Measurements from ENCODE around the gene FAAH2.
"Not testable (repeated sequence)": the region's sequence is repeated elsewhere in the genome, so short reads cannot be mapped to it uniquely, and the experiment has no call there.

Gene FAAH2, protein sequence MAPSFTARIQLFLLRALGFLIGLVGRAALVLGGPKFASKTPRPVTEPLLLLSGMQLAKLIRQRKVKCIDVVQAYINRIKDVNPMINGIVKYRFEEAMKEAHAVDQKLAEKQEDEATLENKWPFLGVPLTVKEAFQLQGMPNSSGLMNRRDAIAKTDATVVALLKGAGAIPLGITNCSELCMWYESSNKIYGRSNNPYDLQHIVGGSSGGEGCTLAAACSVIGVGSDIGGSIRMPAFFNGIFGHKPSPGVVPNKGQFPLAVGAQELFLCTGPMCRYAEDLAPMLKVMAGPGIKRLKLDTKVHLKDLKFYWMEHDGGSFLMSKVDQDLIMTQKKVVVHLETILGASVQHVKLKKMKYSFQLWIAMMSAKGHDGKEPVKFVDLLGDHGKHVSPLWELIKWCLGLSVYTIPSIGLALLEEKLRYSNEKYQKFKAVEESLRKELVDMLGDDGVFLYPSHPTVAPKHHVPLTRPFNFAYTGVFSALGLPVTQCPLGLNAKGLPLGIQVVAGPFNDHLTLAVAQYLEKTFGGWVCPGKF

DNA sequence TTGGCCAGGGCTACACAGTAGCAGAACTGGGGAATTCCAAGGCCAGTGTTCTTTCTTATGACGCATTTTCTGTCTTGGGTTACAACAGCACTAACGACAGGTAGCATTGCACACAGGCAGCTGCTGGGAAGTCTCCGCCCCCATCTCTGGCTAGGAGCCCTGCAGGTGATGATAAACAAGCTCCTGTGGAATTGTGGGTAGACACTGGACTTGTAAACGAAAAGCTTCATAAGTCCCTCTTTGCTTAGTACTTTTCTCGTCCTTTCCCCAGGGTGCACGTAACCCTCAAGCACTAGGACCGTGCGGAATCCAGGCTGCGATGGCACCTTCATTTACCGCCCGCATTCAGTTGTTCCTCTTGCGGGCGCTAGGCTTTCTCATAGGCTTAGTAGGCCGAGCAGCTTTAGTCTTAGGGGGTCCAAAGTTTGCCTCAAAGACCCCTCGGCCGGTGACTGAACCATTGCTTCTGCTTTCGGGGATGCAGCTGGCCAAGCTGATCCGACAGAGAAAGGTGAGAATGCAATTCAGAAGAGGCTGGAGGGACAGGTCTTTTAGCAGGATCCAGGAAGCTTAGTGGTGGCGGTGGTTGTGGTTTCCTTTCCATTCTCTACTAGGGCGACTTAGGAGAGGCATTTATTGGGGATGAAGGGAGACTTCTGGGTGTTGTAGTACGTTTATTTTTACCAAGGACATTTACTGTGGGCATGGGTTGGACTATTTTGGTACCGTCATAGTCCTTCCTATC, at the start of gene FAAH2:
Gene FAAH2, plus strand, starts transcription at position 200 of the 745 bp plus-strand sequence. Its CDS starts 120 bp downstream, at position 320.
- DNase-seq (ENCODE audit: low spot score) = peak; percentile 75

DNA sequence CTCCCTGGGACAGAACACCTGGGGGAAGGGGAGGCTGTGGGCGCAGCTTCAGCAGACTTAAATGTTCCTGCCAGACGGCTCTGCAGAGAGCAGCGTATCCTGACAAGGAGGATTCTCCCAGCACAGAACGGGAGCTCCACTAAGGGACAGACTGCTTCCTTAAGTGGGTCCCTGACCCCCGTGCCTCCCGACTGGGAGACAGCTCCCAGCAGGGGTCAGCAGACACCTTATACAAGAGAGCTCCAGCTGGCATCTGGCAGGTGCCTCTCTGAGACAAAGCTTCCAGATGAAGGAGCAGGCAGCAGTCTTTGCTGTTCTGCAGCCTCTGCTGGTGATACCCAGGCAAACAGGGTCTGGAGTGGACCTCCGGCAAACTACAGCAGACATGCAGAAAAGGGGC, 44.5 kb upstream of the FAAH2 start:
- DNase-seq (ENCODE audit: low spot score) = no peak

DNA sequence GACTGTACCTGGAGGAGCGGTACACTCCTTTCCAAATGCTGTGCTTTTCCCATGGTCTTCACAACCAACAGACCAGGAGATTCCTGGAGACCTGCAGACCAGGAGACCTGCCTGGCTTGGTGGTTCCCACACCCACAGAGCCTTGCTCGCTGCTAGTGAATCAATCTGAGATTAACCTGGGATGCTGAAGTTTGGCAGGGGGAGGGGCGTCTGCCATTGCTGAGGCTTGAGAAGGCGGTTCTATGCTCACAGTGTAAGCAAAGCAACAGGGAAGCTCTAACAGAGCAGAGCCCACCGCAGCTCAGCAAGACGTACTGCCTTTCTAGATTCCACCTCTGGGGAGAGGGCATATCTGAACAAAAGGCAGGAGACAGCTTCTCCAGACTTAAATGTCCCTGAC, 34.5 kb upstream of the FAAH2 start:
- DNase-seq (ENCODE audit: low spot score) = no peak

DNA sequence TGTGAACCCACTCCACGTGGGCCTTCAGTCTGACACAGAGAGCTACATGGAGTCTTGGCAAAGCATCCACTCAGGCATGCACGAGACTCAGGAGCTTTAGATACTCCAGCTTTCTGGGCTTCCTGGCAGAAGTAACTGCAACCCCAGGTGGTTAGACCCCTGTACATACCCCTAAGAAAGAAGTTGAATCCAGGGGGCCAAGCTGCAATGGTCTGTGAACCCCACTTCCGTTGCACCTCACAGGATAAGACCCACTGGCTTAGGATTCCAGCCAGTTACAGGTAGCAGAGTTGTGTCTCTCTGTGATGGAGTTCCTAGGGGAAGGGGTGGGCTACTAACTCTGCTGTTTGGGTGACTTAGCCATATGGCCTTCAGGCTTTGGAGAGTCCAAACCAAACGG, 21.4 kb upstream of the FAAH2 start:
- DNase-seq (ENCODE audit: low spot score) = no peak

DNA sequence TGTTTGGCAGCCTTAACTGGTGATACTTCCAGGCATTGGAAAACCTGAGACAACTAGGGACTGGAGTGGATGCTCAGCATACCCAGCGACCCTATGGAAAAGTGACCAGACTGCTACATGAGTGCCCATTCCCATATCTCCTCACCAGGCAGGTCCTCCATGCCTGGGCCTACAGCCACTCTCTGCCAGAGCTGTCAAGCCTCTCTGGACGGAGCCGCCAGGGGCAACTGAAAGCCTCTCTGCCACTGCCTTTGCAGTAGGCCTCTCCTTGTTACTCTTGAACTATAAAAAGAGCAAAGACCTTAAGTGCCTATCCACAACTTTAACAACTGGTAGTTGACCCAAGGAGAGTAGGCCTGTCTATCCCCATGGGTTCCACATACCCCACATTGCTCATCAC, 20.2 kb upstream of the FAAH2 start:
- no peak for DNase-seq (ENCODE audit: low spot score)

DNA sequence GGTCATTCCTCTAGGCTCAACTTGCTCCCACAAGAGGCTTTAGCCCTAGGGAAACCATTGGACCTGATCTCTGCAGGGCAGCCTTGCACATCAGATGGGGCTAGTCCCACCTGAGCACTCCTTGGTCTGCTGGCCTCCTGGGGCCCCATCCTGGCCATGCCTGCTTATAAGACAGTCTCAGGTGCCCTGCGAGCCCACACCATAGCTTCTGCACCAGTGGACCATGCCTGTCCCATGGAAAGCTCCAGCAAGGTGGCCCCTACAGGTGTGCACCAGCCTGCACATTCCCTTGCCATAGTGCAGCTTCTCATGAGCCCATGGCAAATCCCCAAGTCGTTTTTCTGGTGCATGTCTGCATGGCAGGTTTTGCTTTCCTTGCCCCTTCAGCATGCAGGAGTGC, 19.6 kb upstream of the FAAH2 start:
- DNase-seq (ENCODE audit: low spot score) = no peak

DNA sequence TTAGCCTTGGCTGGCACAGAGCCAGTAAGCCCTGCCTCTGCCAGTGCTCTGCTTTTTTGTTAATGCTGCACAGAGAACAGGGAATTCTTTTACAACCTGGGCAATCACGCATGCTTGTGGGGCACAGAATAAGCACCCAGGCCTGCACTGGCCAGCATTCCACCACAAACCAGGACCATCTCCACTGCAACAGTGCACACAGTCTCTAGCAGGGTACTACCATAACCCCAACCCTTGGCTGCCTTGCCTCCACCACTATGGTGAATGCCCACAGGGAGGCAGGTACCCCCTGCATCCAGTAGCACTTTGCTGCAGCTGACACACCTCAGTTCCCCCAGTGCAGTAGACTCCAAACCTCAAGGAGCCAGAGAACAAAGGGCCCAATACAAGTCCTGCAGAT, 19.2 kb upstream of the FAAH2 start:
- DNase-seq (ENCODE audit: low spot score) = no peak

DNA sequence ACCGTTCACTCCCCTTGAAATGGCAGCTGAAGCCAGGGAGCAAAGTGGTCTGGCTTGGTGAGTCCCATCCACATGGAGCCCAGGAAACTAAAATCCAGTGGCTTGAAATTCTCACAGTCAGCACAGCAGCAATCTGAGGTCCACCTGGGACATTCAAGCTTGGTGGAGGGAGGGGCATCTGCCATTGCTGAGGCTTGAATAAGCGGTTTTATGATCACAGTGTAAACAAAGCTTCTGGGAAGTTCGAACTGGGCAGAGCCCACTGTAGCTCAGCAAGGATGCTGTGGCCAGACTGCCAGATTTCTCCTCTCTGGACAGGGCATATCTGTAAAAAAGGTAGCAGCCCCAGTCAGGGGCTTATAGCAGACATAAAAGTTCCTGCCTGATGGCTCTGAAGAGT, 15.5 kb upstream of the FAAH2 start:
- DNase-seq (ENCODE audit: low spot score) = no peak

DNA sequence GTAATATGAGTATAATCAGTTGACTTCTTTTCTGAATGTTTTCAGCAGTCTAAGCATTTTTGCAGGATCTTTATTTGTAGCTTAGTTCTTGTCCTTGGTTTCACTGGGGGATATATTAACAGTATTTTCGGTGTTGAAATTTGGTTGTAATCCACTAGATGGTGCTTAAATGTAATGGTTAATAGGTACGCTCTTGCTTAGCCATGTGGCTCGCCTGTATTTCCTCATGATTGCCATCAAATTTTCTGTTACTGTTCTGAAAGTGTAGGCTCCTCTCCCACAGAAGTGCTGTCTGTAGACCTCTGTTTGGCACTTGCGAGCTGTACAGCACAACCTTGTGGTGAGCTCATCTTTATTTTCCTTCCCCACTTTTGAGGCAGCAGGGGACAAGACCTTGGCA, 3.9 kb upstream of the FAAH2 start:
- DNase-seq (ENCODE audit: low spot score) = peak; percentile 25

DNA sequence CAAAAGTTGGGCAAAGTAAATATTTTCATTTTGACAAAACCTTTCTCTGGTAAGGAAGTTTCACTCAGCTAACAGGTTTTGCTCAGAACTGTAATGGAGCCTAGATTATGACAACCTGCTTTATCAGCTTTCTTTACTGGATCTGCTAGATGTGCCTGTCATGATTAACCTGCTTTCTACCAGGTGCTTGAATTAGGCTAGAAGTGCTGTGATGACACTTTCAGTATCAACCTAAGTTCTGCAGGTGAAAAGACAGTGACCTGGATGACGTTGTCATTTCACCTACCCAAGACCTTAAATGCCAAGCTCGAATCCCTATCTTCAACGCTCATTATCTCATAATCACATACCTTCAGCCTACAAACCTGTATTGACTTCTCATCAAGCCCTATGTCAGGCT, 1.5 kb upstream of the FAAH2 start:
- no peak for DNase-seq (ENCODE audit: low spot score)

DNA sequence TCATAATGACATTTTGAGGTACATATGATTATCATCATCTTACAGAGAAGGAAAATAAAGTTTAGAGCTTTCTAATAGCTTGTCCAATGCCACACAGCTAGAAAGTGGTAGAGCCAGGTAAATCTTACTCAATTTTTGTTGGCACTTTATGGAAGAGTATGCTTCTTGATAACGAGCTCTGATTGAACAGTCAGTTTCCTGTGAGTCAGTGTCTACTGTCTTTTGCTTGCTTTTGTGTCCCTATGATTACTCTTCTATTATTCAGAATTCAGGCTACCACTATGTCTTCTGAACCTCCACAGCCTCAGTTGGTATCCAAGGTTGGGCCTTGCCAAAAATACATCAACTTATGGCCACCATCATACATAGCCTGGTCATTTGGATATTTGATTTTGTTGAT, 2.6 kb downstream of the FAAH2 start:
- peak; percentile 6 for DNase-seq (ENCODE audit: low spot score)

DNA sequence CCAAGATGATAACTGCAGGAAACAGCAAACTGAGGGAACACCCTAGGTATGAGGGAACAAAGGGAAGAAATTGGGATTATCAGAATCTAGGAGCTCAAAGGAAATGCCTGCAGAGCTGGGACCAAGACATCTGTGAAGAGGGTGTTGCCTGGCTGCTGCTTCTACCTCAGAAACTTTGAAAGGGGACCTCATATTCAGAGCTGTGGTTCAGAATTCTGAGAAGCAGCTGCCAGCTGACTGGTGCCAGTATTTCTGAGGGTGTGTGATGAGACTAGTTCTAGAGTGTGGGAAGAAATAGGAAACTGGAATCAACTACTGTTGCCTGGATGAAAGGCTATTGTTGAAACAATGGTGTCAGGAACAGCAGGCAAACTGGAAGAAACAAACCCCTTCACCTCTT, 8.5 kb downstream of the FAAH2 start:
- no peak for DNase-seq (ENCODE audit: low spot score)

DNA sequence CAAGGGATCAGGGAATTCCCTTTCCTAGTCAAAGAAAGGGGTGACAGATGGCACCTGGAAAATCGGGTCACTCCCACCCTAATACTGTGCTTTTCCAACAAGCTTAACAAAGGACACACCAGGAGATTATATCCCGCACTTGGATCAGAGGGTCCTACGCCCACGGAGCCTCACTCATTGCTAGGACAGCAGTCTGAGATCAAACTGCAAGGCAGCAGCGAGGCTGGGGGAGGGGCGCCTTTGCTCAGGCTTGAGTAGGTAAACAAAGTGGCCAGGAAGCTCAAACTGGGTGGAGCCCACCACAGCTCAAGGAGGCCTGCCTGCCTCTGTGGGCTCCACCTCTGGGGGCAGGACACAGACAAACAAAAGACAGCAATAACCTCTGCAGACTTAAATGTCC, 9.2 kb downstream of the FAAH2 start:
- DNase-seq (ENCODE audit: low spot score) = not testable (repeated sequence)

DNA sequence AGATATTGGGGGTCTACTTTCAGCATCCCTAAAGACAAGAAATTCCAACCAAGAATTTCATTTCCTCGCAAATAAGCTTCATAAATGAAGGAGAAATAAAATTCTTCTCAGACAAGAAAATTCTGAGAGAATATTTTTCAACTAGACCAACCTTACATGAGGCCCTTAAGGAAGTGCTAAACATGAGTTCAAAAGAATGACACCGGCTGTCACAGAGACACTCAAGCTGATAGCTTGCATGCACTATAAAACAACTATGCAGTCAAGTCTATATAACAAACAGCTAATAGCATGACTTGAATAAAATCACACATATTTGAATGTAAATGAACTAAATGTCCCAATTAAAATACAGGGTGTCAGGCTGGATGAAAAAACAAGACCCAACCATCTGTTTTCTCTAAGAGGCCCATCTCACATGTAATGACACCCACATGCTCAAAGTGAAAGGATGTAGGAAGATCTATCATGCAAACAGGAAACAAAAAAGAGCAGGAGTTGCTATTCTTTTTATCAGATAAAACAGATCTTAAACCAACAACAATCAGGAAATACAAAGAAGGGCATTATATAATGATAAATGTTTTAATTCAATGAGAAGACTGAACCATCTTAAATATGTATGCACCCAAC, 27.2 kb downstream of the FAAH2 start:
- no peak for DNase-seq (ENCODE audit: low spot score)

DNA sequence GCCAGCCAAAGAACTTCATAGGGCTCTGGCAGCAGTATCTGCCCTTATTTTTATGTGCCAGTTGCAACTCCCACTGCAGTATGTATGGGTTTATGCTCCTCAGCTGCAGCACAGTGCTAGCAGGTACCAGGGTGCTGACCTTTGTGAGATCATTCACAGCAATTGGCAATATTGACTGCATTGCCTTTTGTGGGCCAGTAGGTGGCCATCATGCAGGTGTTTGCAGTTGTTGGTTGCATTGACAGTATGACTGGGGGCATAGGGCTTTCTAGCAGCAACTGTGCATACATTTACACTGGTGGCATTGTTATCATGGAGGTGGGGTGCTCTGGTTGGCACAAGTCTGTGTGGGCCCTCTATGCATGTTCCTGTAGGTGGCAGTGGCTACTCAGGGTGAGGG, 42.5 kb downstream of the FAAH2 start:
- DNase-seq (ENCODE audit: low spot score) = no peak

DNA sequence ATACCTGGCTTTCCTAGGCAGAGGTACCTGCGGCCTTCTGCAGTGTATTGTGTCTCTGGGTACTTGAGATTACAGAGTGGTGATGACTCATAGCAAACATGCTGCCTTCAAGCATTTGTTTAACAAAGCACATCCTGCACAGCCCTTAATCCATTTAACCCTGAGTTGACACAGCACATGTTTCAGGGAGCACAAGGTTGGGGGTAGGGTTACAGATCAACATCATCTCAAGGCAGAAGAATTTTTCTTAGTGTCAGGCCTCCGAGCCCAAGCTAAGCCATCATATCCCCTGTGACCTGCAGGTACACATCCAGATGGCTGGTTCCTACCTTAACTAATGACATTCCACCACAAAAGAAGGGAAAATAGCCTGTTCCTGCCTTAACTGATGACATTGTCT, 49.3 kb downstream of the FAAH2 start:
- not testable (repeated sequence) for DNase-seq (ENCODE audit: low spot score)

DNA sequence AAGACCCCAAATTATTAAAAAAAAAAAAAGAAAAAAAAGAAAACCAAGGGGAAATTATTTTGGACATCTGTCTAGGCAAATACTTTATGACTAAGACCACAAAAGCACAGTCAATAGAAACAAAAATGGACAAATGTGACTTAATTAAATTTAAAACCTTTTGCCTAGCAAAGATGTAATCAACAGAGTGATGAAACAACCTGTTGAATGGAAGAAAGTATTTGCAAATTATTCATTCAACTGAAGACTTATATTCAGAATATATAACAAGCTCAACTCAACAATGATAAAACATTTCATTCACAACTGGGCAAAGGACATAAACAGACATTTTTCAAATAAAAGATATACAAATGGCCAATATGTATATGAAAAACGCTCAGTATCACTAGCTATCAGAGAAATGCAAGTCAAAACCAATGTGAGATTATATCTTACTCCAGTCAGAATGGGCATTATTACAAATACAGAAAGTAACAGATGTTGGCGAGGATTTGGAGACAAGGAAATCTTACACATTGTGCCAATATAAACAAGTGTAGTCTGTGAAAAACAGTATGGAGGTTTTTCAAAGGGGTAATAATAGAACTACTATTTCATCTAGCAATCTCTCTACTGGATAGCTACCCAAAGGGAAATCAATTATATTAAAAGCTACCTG, 67.1 kb downstream of the FAAH2 start:
- no peak for DNase-seq (ENCODE audit: low spot score)

DNA sequence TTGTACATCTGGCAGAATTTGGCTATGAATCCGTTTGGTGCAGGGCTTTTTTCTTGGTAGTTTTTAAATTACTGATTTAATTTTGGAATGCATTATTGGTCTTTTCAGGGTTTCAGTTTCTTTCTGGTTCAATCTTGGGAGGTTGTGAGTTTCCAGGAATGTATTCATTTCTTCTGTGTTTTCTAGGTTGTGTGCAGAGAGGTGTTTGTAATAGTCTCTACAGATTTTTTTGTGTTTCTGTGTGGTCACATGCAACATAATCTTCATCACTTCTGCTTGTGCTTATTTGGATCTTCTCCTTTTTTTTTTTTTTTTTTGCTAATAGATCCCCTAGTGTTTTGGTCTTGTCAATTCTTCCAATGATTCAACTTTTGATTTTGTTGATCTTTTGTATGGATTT, 77.6 kb downstream of the FAAH2 start:
- DNase-seq (ENCODE audit: low spot score) = no peak

DNA sequence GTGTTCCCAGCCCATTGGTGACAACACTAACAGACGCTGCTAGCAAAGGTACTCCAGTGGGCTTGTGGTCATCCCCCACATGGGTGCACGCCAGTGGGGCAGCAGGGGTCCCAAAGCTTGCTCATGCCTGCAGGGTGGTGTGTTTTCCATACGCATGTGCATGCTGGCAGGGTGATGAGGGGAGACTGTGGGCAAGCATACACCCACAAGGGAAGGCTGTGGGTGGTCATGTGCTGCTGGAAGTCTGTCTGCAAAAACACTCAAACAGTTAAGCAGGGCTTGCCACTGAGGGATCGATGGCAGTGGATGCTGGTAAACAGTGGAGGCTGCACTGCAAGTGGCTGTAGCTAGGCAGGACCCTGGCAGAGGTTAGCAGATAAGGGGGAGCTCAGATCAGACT, 79.9 kb downstream of the FAAH2 start:
- DNase-seq (ENCODE audit: low spot score) = no peak

DNA sequence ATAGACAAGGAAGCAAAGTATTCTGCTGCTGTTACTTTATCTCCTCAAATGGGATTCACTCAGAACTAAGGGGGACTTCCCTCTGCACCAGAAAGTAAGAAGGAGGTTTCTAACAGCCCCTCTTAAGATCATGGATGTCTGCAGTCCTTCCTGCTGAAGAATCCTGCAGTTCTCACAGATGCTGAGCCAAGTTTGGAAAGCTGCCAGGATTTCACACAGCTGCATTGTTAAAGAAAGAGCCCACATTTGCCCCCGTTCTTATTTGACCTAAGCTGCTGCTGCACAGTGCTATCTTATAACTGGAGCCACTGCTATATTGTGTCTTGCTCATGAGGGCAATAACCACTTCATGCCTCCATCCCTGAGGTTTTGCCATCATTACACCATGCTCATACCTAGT, 81.1 kb downstream of the FAAH2 start:
- no peak for DNase-seq (ENCODE audit: low spot score)

DNA sequence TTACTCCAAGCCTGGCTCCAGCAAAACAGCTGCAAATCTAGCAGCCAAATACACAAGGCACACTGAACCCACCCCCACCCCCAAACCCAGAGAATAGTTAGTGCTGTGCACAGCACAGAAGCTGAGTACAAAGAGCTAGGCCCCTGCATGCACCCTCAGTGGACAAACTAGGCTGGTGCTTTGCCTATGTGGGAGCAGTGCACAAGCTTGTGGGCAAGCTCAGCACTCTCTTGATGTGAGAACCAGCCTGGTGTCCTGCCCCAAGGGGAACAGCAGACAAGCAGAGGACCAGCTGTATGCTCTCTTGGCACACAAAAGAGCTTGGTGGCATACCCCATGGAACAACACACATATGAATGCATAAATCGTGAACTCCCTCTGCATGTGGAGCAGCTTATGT, 81.7 kb downstream of the FAAH2 start:
- DNase-seq (ENCODE audit: low spot score) = no peak

DNA sequence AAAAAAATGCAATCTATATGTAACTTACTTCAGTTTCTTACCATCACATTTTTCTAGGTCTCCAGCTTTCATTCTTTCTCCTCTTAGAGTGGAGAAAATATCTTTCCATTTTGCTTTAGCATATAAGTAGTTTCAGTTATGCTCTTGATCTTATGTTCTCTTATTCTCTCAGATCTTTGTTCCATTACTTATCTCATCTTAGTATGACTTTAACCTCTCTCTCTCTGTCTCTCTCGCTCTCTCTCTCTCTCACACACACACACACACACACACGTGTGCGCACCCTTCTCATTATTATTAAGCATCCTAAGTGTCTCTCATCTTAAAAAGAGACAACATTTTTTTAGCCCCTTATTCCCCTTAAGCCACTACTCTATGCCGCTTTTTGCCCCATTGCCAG, 92.8 kb downstream of the FAAH2 start:
- DNase-seq (ENCODE audit: low spot score) = no peak

Data from CD4-positive, alpha-beta T cell treated with Interleukin-15 for 4 hours (primary cell).